DND-41 (cell line): Measurements from ENCODE around the gene XRN1.
A peak's percentile ranks its signal among the peaks of the same experiment; 100 is the strongest.

ENCODE experiments used
- ATAC-seq: fragments of 200-7000 bp; cut with Tn5 transposase; 3 replicates; pipeline ENCODE4 v1.9.1; 2021; ENCODE audit warnings: low read depth; ENCODE audit not compliant: insufficient read depth
- DNase-seq: peaks from one replicate; pipeline ENCODE4 v3.0.0-alpha.2; 2020
- H2AFZ ChIP-seq: 2 replicates; pipeline ENCODE4 v1.6.0; 2012; ENCODE audit warnings: low read depth, low read length
- H3K27ac ChIP-seq: 2 replicates; pipeline ENCODE4 v1.5.1; 2012; ENCODE audit warnings: low read length, inconsistent platforms
- H3K27me3 ChIP-seq: fragments of 200-600 bp; sonication (generic); 2 replicates; pipeline ENCODE4 v1.6.0; 2012; ENCODE audit warnings: low read length, mild to moderate bottlenecking, inconsistent platforms; ENCODE audit not compliant: insufficient read depth, poor library complexity
- H3K36me3 ChIP-seq: 2 replicates; pipeline ENCODE4 v1.5.1; 2012; ENCODE audit warnings: low read length, inconsistent platforms; ENCODE audit not compliant: insufficient read depth
- H3K4me1 ChIP-seq: 2 replicates; pipeline ENCODE4 v1.5.1; 2012; ENCODE audit warnings: mild to moderate bottlenecking, low read length; ENCODE audit not compliant: insufficient read depth
- H3K4me2 ChIP-seq: 2 replicates; pipeline ENCODE4 v1.6.0; 2012; ENCODE audit warnings: mild to moderate bottlenecking, moderate library complexity, low read length, inconsistent platforms; ENCODE audit not compliant: insufficient read depth
- H3K4me3 ChIP-seq, 2 experiments: fragments of 200-600 bp in 1 of 2; shearing (Covaris generic) in 1 of 2; 2 replicates each; pipeline ENCODE4 v1.5.1; 2012 to 2016; ENCODE audit warnings: inconsistent platforms in 2 of 2, low read length in 2 of 2, mild to moderate bottlenecking in 2 of 2, low read depth in 1 of 2, moderate library complexity in 1 of 2
- H3K79me2 ChIP-seq: 2 replicates; pipeline ENCODE4 v1.6.0; 2012; ENCODE audit warnings: low read length, inconsistent platforms; ENCODE audit not compliant: insufficient read depth
- H3K9ac ChIP-seq: 2 replicates; pipeline ENCODE4 v1.6.0; 2012; ENCODE audit warnings: low read depth, mild to moderate bottlenecking, inconsistent platforms, low read length, moderate library complexity
- H3K9me3 ChIP-seq: 2 replicates; pipeline ENCODE4 v1.5.1; 2012; ENCODE audit warnings: low read length, moderate library complexity, mild to moderate bottlenecking, inconsistent platforms; ENCODE audit not compliant: insufficient read depth, severe bottlenecking
- H4K20me1 ChIP-seq: 2 replicates; pipeline ENCODE4 v1.6.0; 2012; ENCODE audit warnings: low read length; ENCODE audit not compliant: insufficient read depth
- EZH2 ChIP-seq: IDR thresholded peaks from 3 replicates; pipeline ENCODE4 v1.6.1; 2012; ENCODE audit warnings: borderline replicate concordance, low read depth, mild to moderate bottlenecking, moderate library complexity, low read length, inconsistent platforms; ENCODE audit not compliant: severe bottlenecking
- TF ChIP-seq, protein P1 (sequence below): IDR thresholded peaks from 2 replicates; pipeline ENCODE4 v1.5.1; 2012; ENCODE audit warnings: borderline replicate concordance, low read length, moderate library complexity, mild to moderate bottlenecking; ENCODE audit not compliant: poor library complexity, severe bottlenecking; ENCODE audit errors: extremely low read depth

The XRN1 gene

GRCh38 chr3:142447852-142448823 is at the start of gene XRN1:
TSS of gene XRN1 (minus strand) at chr3:142448037. CDS start at chr3:142447944, 93 bp downstream.
- Histone ChIP-seq H2AFZ (peak within 1 kb of the TSS; percentile 96), H3K4me3 (peak within 1 kb of the TSS; percentile 96 to 97), H3K4me2 (peak within 1 kb of the TSS; percentile 80), H3K27me3 (no peaks in the 10 kb centered on the region), H3K36me3 (peaks cover 43% of the 10 kb centered on the region), H3K9ac (peak within 1 kb of the TSS; percentile 85), H3K27ac (peak within 1 kb of the TSS; percentile 92), H3K79me2 (peaks cover 57% of the 10 kb centered on the region), H3K9me3 (no peaks in the 10 kb centered on the region), H4K20me1 (peaks cover 14% of the 10 kb centered on the region; the same call in 1 of the 2 replicates), H3K4me1 (peaks cover 40% of the 10 kb centered on the region)
- DNase-seq: peak; percentile 96
- ATAC-seq: peak; percentile 91
- TF ChIP-seq, protein P1, sequence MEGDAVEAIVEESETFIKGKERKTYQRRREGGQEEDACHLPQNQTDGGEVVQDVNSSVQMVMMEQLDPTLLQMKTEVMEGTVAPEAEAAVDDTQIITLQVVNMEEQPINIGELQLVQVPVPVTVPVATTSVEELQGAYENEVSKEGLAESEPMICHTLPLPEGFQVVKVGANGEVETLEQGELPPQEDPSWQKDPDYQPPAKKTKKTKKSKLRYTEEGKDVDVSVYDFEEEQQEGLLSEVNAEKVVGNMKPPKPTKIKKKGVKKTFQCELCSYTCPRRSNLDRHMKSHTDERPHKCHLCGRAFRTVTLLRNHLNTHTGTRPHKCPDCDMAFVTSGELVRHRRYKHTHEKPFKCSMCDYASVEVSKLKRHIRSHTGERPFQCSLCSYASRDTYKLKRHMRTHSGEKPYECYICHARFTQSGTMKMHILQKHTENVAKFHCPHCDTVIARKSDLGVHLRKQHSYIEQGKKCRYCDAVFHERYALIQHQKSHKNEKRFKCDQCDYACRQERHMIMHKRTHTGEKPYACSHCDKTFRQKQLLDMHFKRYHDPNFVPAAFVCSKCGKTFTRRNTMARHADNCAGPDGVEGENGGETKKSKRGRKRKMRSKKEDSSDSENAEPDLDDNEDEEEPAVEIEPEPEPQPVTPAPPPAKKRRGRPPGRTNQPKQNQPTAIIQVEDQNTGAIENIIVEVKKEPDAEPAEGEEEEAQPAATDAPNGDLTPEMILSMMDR: no peak
- no peak for TF ChIP-seq EZH2

DNA sequence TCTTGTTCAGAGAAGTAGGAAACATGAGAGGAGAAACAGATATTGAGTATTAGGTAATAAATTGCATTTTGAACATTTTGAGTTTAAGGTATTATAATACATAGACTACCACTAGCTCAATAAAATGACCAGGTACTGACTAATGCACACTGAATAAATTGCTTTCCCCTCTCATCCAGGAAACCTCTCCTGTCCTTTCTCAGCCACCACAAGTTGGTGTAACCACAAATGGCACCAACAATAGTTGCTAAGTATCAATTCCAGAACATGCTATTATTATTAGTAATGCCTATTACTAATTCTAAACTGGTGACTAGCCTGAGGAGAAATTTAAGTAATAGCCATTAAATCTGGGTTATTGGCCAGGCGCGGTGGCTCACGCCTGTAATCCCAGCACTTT is 47.3 kb upstream of the XRN1 start:
- no peak overlapping the region for H3K9ac ChIP-seq
- H3K79me2 ChIP-seq: no peaks in the 10 kb centered on the region
- DNase-seq (no peak), ATAC-seq (no peak)
- TF ChIP-seq, protein P1: no peak
- no peak for TF ChIP-seq EZH2
- no peak overlapping the region for H3K4me3 ChIP-seq
- H3K27me3 ChIP-seq: no peaks in the 10 kb centered on the region
- H3K9me3 ChIP-seq: no peaks in the 10 kb centered on the region
- no peak overlapping the region for H2AFZ ChIP-seq
- no peak overlapping the region for H3K27ac ChIP-seq
- H3K4me1 ChIP-seq: no peaks in the 10 kb centered on the region
- no peaks in the 10 kb centered on the region for H4K20me1 ChIP-seq
- no peak overlapping the region for H3K4me2 ChIP-seq
- peaks cover 80% of the 10 kb centered on the region for H3K36me3 ChIP-seq

- Histone ChIP-seq H2AFZ (no peak overlapping the region), H3K4me1 (no peaks in the 10 kb centered on the region), H3K9ac (no peak overlapping the region), H3K27me3 (no peaks in the 10 kb centered on the region), H4K20me1 (no peaks in the 10 kb centered on the region), H3K79me2 (no peaks in the 10 kb centered on the region), H3K9me3 (no peaks in the 10 kb centered on the region), H3K36me3 (peaks cover 87% of the 10 kb centered on the region), H3K4me3 (no peak overlapping the region), H3K27ac (no peak overlapping the region), H3K4me2 (no peak overlapping the region)
- ATAC-seq (no peak), DNase-seq (no peak)
- TF ChIP-seq, protein P1: no peak
- TF ChIP-seq EZH2: no peak
Measured at GRCh38 chr3:142492184-142492583, 44.3 kb upstream of the XRN1 start.
